GM20000 (cell line): ENCODE data around the gene CD86.
"Not testable (repeated sequence)": the region's sequence is repeated elsewhere in the genome, so short reads cannot be mapped to it uniquely, and the experiment has no call there.

Experiments used
- DNase-seq: peaks from one replicate; pipeline ENCODE4 v3.0.0; 2012; ENCODE audit warnings: low spot score
- TF ChIP-seq, protein P1 (sequence below): IDR thresholded peaks from 2 replicates; pipeline ENCODE4 v1.5.1; 2012; ENCODE audit warnings: mild to moderate bottlenecking, control low read depth; ENCODE audit errors: extremely low read depth, missing control alignments

The CD86 gene

GRCh38 chr3:122030381-122031122 lies 24.6 kb upstream of the CD86 start:
- no peak for DNase-seq
- TF ChIP-seq, protein P1, sequence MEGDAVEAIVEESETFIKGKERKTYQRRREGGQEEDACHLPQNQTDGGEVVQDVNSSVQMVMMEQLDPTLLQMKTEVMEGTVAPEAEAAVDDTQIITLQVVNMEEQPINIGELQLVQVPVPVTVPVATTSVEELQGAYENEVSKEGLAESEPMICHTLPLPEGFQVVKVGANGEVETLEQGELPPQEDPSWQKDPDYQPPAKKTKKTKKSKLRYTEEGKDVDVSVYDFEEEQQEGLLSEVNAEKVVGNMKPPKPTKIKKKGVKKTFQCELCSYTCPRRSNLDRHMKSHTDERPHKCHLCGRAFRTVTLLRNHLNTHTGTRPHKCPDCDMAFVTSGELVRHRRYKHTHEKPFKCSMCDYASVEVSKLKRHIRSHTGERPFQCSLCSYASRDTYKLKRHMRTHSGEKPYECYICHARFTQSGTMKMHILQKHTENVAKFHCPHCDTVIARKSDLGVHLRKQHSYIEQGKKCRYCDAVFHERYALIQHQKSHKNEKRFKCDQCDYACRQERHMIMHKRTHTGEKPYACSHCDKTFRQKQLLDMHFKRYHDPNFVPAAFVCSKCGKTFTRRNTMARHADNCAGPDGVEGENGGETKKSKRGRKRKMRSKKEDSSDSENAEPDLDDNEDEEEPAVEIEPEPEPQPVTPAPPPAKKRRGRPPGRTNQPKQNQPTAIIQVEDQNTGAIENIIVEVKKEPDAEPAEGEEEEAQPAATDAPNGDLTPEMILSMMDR = no peak

DNA sequence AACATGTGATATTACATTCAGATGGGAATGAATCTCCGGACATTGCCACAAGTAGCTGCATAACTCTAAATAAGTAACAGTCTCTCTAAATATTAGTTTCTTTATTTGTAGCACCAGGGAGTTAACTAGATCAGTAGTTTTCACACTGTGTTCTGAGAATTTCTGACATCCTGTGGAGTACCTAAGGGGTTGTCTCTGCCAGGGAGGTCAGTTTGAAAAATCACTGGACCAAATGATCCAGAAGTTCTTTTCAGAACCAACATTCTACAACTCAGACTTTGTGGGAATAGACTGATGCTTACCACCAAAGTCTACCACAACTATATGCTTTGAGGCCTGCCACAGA lies 24.1 kb upstream of the CD86 start:
- TF ChIP-seq, protein P1 = no peak
- no peak for DNase-seq

- DNase-seq = no peak
- TF ChIP-seq, protein P1 = no peak
Measured at GRCh38 chr3:122032531-122032930, 22.6 kb upstream of the CD86 start.

DNA sequence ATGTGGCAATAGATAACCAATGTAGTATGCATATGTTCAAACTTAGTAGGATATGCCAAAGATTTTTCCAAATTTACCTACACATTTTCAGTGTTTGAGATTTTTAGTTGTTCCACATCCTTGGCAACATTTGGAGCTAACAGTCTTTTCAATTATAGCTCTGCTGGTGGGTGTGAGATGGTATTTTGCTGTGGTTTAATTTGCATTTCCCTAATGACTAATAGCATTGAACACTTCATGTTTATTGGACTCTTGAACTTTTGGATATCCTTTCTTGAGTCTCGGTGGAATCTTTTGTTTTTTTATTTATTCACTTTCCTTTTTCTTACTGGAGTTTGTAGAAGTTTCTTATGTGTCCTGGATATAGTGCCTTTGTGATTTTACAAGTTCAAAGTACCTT lies 22.1 kb upstream of the CD86 start:
- TF ChIP-seq, protein P1 = no peak

DNA sequence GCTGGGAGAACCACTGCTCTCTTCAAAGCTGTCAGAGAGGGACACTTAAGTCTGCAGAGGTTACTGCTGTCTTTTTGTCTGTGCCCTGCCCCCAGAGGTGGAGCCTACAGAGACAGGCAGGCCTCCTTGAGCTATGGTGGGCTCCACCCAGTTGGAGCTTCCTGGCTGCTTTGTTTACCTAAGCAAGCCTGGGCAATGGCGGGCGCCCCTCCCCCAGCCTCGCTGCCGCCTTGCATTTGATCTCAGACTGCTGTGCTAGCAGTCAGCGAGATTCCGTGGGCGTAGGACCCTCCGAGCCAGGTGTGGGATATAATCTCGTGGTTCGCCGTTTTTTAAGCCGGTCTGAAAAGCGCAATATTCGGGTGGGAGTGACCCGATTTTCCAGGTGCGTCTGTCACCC lies 7.9 kb upstream of the CD86 start:
- DNase-seq = not testable (repeated sequence)

More for the DNA sequence above, 22.1 kb upstream of the CD86 start:
- no peak for DNase-seq

DNA sequence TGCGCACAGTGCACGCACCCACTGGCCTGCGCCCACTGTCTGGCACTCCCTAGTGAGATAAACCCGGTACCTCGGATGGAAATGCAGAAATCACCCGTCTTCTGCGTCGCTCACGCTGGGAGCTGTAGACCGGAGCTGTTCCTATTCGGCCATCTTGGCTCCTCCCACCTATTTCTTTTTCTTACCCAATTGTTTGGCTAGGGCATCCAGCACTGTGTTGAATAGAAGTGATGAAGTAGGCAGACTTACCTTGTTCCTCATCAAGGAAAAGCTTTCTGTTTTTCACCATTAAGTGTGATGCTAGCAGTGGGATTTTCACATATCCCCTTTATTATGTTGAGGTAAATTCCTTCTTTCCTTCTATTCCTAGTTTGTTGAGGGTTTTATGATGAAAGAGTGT lies 7.4 kb upstream of the CD86 start:
- DNase-seq = not testable (repeated sequence)

- no peak for DNase-seq
- TF ChIP-seq, protein P1 = no peak
Measured at GRCh38 chr3:122052968-122053367, 2.2 kb upstream of the CD86 start.

DNA sequence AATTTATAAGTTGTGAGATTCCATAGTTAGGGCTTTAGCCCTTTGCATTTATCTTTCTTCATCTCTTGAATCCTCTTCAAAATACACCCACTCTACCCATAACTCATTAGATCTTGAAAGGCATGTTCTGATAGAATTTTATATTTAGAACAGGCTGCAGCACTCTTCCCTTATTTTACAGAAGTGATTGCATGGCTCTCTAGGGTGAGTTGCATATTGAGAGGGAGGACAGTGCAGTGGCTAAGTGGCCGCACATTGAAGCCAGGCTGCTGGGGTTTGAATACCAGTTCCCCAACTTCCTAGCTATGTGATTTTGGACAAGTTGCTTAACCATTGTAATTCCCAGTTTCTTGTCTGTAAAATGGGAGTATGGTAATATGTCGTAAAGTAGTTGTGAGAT lies 2.5 kb downstream of the CD86 start:
- TF ChIP-seq, protein P1 = no peak
- no peak for DNase-seq
